GM18502 (cell line): ENCODE data around the gene SH3GLB2.

Experiments used
- ATAC-seq: cut with Tn5 transposase; IDR thresholded peaks from one replicate; pipeline ENCODE4 v1.9.1; 2021; ENCODE audit warnings: mild to moderate bottlenecking; ENCODE audit not compliant: unreplicated experiment, poor library complexity

SH3GLB2 gene

GRCh38 chr9:129023036-129023907 lies 4.9 kb downstream of the SH3GLB2 start:
- no peak for ATAC-seq

- ATAC-seq: no peak
Measured at GRCh38 chr9:129022037-129022436, 6.1 kb downstream of the SH3GLB2 start.

- no peak for ATAC-seq
Measured at GRCh38 chr9:129021091-129021490, 7.0 kb downstream of the SH3GLB2 start.

- ATAC-seq: no peak
Measured at GRCh38 chr9:129014608-129015007, 13.5 kb downstream of the SH3GLB2 start.

GRCh38 chr9:129014124-129014523 lies 14.0 kb downstream of the SH3GLB2 start:
- no peak for ATAC-seq

- no peak for ATAC-seq
Measured at GRCh38 chr9:129013674-129014073, 14.5 kb downstream of the SH3GLB2 start.

- no peak for ATAC-seq
Measured at GRCh38 chr9:129012893-129013448, 15.2 kb downstream of the SH3GLB2 start.

GRCh38 chr9:129012343-129012742 lies 15.8 kb downstream of the SH3GLB2 start:
- ATAC-seq: no peak

GRCh38 chr9:129011761-129012181 lies 16.4 kb downstream of the SH3GLB2 start:
- ATAC-seq: no peak

GRCh38 chr9:129011170-129011569 lies 17.0 kb downstream of the SH3GLB2 start:
- ATAC-seq: no peak

GRCh38 chr9:129010267-129010975 lies 17.7 kb downstream of the SH3GLB2 start:
- no peak for ATAC-seq

- no peak for ATAC-seq
Measured at GRCh38 chr9:129009584-129010141, 18.5 kb downstream of the SH3GLB2 start.

GRCh38 chr9:129008986-129009583 lies 19.0 kb downstream of the SH3GLB2 start:
- ATAC-seq: no peak

GRCh38 chr9:129008469-129008965 lies 19.6 kb downstream of the SH3GLB2 start:
- no peak for ATAC-seq

- no peak for ATAC-seq
Measured at GRCh38 chr9:129007766-129008468, 20.2 kb downstream of the SH3GLB2 start.

- no peak for ATAC-seq
Measured at GRCh38 chr9:129007035-129007765, 20.9 kb downstream of the SH3GLB2 start.

- ATAC-seq: no peak
Measured at GRCh38 chr9:129006328-129007034, 21.6 kb downstream of the SH3GLB2 start.

GRCh38 chr9:129005336-129005997 lies 22.7 kb downstream of the SH3GLB2 start:
- no peak for ATAC-seq
